Activated CD4-positive, alpha-beta T cell treated with anti-CD3 and anti-CD28 coated beads, Interleukin-2, amount 50 U/mL, for 1 hour (primary cell): ENCODE measurements around the gene ARRB2.

Experiments used
- DNase-seq: peaks from one replicate; pipeline ENCODE4 v3.0.0-alpha.2; 2020

The ARRB2 gene

GRCh38 chr17:4733073-4733531 lies 22.7 kb downstream of the ARRB2 start:
- DNase-seq, result no peak

- DNase-seq, result no peak
Observed at GRCh38 chr17:4734857-4735475, 24.5 kb downstream of the ARRB2 start.

- DNase-seq, result no peak
Observed at GRCh38 chr17:4735876-4736651, 25.6 kb downstream of the ARRB2 start.

- peak; percentile 31 for DNase-seq
Observed at GRCh38 chr17:4738136-4739121, 28.0 kb downstream of the ARRB2 start.

GRCh38 chr17:4739122-4740024 lies 28.9 kb downstream of the ARRB2 start, which contains the start of the genes CXCL16 and ZMYND15:
Gene CXCL16 (minus strand): TSS chr17:4739928. CDS start chr17:4739339, 589 bp downstream.
Gene ZMYND15 (plus strand): TSS chr17:4739833. CDS start chr17:4740549, 716 bp downstream.
- DNase-seq, result peak; percentile 67

- DNase-seq, result no peak
Observed at GRCh38 chr17:4740025-4740351, 29.6 kb downstream of the ARRB2 start.

- no peak for DNase-seq
Observed at GRCh38 chr17:4740584-4740983, 30.2 kb downstream of the ARRB2 start.

GRCh38 chr17:4741544-4741943 lies 31.1 kb downstream of the ARRB2 start:
- DNase-seq, result no peak

GRCh38 chr17:4742133-4742532 lies 31.7 kb downstream of the ARRB2 start:
- DNase-seq, result no peak

- no peak for DNase-seq
Observed at GRCh38 chr17:4742629-4743028, 32.2 kb downstream of the ARRB2 start.

GRCh38 chr17:4743216-4743615 lies 32.8 kb downstream of the ARRB2 start:
- no peak for DNase-seq

- no peak for DNase-seq
Observed at GRCh38 chr17:4743898-4744297, 33.5 kb downstream of the ARRB2 start.

GRCh38 chr17:4744999-4745969 lies 34.9 kb downstream of the ARRB2 start:
- no peak for DNase-seq

- peak; percentile 18 for DNase-seq
Observed at GRCh38 chr17:4747847-4748246, 37.4 kb downstream of the ARRB2 start.

GRCh38 chr17:4748686-4749085 lies 38.3 kb downstream of the ARRB2 start:
- DNase-seq, result no peak

GRCh38 chr17:4750606-4751005 lies 40.2 kb downstream of the ARRB2 start:
- DNase-seq, result no peak

- DNase-seq, result no peak
Observed at GRCh38 chr17:4751932-4752331, 41.5 kb downstream of the ARRB2 start.

- DNase-seq, result no peak
Observed at GRCh38 chr17:4753392-4753791, 43.0 kb downstream of the ARRB2 start.

- DNase-seq, result no peak
Observed at GRCh38 chr17:4759776-4760236, 49.4 kb downstream of the ARRB2 start.

GRCh38 chr17:4764595-4764994 lies 54.2 kb downstream of the ARRB2 start:
- no peak for DNase-seq

GRCh38 chr17:4766201-4766600 lies 55.8 kb downstream of the ARRB2 start:
- no peak for DNase-seq
